A673 (cell line): ENCODE data around the gene SPECC1. TPM values are rescaled to one million over a fixed set of nuclear protein-coding genes. Genes with fewer than 3 reads are reported as not detected.
"Not testable (repeated sequence)": the region's sequence is repeated elsewhere in the genome, so short reads cannot be mapped to it uniquely, and the experiment has no call there.

Experiments
- BruUV-seq: library from RNA; stranded (reverse); fragments of 400-500 nt; replicated peaks from 2 replicates; lab custom pipeline; 2021; lab: Mats Ljungman, UMichigan
- CTCF ChIA-PET: fragments of 300-600 bp; sonication (Branson Sonifier 250); formaldehyde crosslinking; loops from one replicate; lab custom pipeline; 2022; ENCODE audit warnings: antibody characterized with exemption; lab: Charles Lee
- POLR2A ChIA-PET: fragments of 300-600 bp; sonication (Branson Sonifier 250); formaldehyde crosslinking; loops from one replicate; lab custom pipeline; 2022; ENCODE audit warnings: antibody characterized with exemption; ENCODE audit not compliant: low non-redundant PET; lab: Charles Lee
- DNase-seq: peaks from one replicate; pipeline ENCODE4 v3.0.0-alpha.2; 2015; ENCODE audit warnings: low spot score
- H3K27ac ChIP-seq: fragments of 200-600 bp; sonication (generic); 2 replicates; pipeline ENCODE4 v1.5.1; 2016; ENCODE audit warnings: mixed run types, low read depth, mild to moderate bottlenecking, mixed read lengths, antibody characterized with exemption, low read length; ENCODE audit not compliant: poor library complexity, severe bottlenecking
- H3K27me3 ChIP-seq: fragments of 200-600 bp; sonication (generic); replicated peaks from 2 replicates; pipeline ENCODE4 v1.6.1; 2017; ENCODE audit warnings: mixed run types, low read depth, mild to moderate bottlenecking, mixed read lengths, antibody characterized with exemption, low read length; ENCODE audit not compliant: insufficient read depth, poor library complexity
- H3K36me3 ChIP-seq: fragments of 200-600 bp; sonication (generic); 2 replicates; pipeline ENCODE4 v1.6.1; 2016; ENCODE audit warnings: mixed run types, mild to moderate bottlenecking, mixed read lengths, antibody characterized with exemption, low read length; ENCODE audit not compliant: insufficient read depth, poor library complexity, severe bottlenecking
- H3K4me1 ChIP-seq: fragments of 200-600 bp; sonication (generic); 2 replicates; pipeline ENCODE4 v1.6.1; 2017; ENCODE audit warnings: mixed run types, mild to moderate bottlenecking, mixed read lengths, antibody characterized with exemption, low read length; ENCODE audit not compliant: insufficient read depth, poor library complexity, severe bottlenecking
- H3K4me3 ChIP-seq: fragments of 200-600 bp; sonication (generic); 2 replicates; pipeline ENCODE4 v1.5.1; 2016; ENCODE audit warnings: low read depth, mixed run types, mild to moderate bottlenecking, mixed read lengths, low read length; ENCODE audit not compliant: poor library complexity, severe bottlenecking
- H3K9me3 ChIP-seq: fragments of 200-600 bp; sonication (generic); 2 replicates; pipeline ENCODE4 v1.6.1; 2016; ENCODE audit warnings: mixed run types, low read depth, mild to moderate bottlenecking, mixed read lengths, antibody characterized with exemption, low read length; ENCODE audit not compliant: poor library complexity, severe bottlenecking
- EZH2 ChIP-seq: fragments of 200-600 bp; sonication (generic); IDR thresholded peaks from 2 replicates; pipeline ENCODE4 v1.6.1; 2017; ENCODE audit warnings: borderline replicate concordance, low read depth, mild to moderate bottlenecking, mixed read lengths, antibody characterized with exemption, low read length; ENCODE audit not compliant: poor library complexity, severe bottlenecking
- intact Hi-C: fragments of 100-400 bp; cut with micrococcal nuclease; formaldehyde crosslinking; loops from one replicate; pipeline ENCODE4 v1.10.0; 2022; ENCODE audit not compliant: unreplicated experiment
- total RNA-seq: library from RNA; stranded (reverse); gene quantifications from 2 replicates; pipeline ENCODE4 v1.2.3, GENCODE V29; 2021
- TF ChIP-seq, protein P1 (sequence below): fragments of 300-800, 200-600 bp; sonication (generic); conservative IDR thresholded peaks from 2 replicates; pipeline ENCODE4 v1.5.1; 2017; ENCODE audit warnings: low read depth, mild to moderate bottlenecking, antibody characterized with exemption, low read length, moderate library complexity, mixed read lengths

SPECC1 gene
- total RNA-seq, 1 experiment from 2014 or later: 5.8 TPM

DNA sequence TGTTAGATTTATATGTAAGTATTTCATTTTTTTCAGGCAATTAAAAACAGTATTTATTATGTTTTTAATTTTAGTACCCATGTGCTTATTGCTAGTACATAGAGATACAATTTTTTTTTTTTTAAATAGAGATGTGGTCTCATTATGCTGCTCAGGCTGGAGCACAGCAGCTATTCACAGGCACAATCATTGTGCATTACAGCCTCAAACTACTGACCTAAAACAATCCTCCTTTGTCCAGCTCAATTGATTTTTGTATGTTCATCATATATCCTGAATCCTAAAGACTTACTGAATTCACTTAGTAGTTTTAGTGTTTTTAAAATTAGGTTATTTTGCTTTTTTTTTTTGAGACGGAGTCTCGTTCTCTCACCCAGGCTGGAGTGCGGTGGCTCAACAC lies 26.3 kb downstream of the SPECC1 start:
- no peaks in the 10 kb centered on the region for H3K9me3 ChIP-seq
- H3K27ac ChIP-seq: no peak overlapping the region
- CTCF ChIA-PET: no interaction called here
- DNase-seq: no peak
- H3K27me3 ChIP-seq: no peaks in the 10 kb centered on the region
- TF ChIP-seq, protein P1, sequence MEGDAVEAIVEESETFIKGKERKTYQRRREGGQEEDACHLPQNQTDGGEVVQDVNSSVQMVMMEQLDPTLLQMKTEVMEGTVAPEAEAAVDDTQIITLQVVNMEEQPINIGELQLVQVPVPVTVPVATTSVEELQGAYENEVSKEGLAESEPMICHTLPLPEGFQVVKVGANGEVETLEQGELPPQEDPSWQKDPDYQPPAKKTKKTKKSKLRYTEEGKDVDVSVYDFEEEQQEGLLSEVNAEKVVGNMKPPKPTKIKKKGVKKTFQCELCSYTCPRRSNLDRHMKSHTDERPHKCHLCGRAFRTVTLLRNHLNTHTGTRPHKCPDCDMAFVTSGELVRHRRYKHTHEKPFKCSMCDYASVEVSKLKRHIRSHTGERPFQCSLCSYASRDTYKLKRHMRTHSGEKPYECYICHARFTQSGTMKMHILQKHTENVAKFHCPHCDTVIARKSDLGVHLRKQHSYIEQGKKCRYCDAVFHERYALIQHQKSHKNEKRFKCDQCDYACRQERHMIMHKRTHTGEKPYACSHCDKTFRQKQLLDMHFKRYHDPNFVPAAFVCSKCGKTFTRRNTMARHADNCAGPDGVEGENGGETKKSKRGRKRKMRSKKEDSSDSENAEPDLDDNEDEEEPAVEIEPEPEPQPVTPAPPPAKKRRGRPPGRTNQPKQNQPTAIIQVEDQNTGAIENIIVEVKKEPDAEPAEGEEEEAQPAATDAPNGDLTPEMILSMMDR: no peak
- no peak for TF ChIP-seq EZH2
- H3K36me3 ChIP-seq: no peaks in the 10 kb centered on the region
- intact Hi-C loops: no loop called here
- H3K4me3 ChIP-seq: no peak overlapping the region
- POLR2A ChIA-PET: no interaction called here
- BruUV-seq: no TSS peak
- H3K4me1 ChIP-seq: no peaks in the 10 kb centered on the region

DNA sequence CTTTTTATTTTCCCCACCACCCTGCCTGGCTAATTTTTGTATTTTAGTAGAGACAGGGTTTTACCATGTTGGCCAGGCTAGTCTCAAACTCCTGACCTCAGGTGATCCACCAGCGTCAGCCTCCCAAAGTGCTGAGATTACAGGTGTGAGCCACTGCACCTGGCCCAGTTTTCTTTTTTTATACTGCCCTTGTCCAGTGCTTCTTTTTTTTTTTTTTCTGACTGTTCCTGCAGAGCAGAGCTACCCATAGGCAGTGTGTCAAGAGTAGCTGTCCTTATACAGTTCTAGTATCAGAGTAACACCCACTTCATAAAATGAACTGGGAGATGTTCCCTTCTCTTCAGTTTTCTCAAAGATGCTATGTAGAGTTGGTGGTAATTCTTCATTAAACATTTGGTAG lies 28.1 kb downstream of the SPECC1 start:
- intact Hi-C loops, BruUV-seq, H3K4me1 ChIP-seq, H3K27ac ChIP-seq, H3K36me3 ChIP-seq, H3K9me3 ChIP-seq, DNase-seq, H3K4me3 ChIP-seq, CTCF ChIA-PET, H3K27me3 ChIP-seq, POLR2A ChIA-PET: not testable (repeated sequence)

DNA sequence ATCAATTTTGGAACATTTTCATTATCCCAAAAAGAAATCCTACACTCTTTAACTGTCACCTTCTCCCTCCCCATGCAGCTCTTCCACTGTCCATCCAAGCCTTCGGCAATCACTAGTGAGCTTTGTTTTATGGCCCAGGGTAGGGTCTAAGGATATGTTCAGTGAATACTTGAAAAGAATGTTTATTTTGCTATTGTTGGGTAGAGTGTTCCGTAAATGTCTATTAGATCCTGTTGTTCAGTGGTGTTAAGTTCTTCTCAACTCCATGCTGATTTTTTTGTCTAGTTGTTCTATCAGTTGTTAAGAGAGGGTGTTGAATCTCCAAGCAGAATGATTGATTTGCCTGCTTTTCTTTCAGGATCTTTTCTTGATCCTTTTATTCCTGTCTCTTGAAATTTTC lies 29.9 kb downstream of the SPECC1 start:
- no peaks in the 10 kb centered on the region for H3K27me3 ChIP-seq
- H3K4me3 ChIP-seq: no peak overlapping the region
- intact Hi-C loops: no loop called here
- ChIA-PET POLR2A (no interaction called here), CTCF (no interaction called here)
- no peaks in the 10 kb centered on the region for H3K36me3 ChIP-seq
- no peak for DNase-seq
- no TSS peak for BruUV-seq
- H3K9me3 ChIP-seq: no peaks in the 10 kb centered on the region
- no peak for TF ChIP-seq EZH2
- TF ChIP-seq, protein P1: no peak
- no peaks in the 10 kb centered on the region for H3K4me1 ChIP-seq
- no peak overlapping the region for H3K27ac ChIP-seq

DNA sequence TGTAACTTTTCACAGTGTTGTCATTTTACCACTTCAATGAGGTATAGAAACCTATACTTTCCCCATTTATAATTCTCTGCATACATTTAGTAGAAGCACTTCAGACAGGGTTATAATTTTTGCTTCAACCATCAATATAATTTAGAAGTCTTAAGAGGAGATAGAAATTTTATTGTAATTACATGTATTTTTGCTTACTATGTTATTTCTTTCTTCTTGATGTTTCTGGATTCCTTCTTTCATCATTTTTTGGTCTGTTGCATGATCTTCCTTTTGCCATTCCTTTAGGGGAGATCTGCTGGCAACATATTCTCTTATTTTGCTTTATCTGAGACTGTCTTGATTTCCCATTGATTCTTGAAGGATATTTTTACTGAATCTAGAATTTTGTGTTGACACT lies 31.1 kb downstream of the SPECC1 start:
- ChIA-PET CTCF (interaction anchor here (0.8 kb wide), 1 partner anchor 32 kb away, joined by 3 read pairs; no protein-coding TSS in a partner anchor), POLR2A (no interaction called here)
- H3K9me3 ChIP-seq: no peaks in the 10 kb centered on the region

More for the DNA sequence above, 31.1 kb downstream of the SPECC1 start:
- no peak for DNase-seq
- no peaks in the 10 kb centered on the region for H3K36me3 ChIP-seq
- H3K27me3 ChIP-seq: no peaks in the 10 kb centered on the region
- no peak overlapping the region for H3K4me3 ChIP-seq
- intact Hi-C loops: no loop called here
- H3K27ac ChIP-seq: no peak overlapping the region
- no peaks in the 10 kb centered on the region for H3K4me1 ChIP-seq
- TF ChIP-seq, protein P1: no peak
- no peak for TF ChIP-seq EZH2
- no TSS peak for BruUV-seq
